ENCODE results near the gene SLC9A5. TPM values are rescaled to one million over a fixed set of nuclear protein-coding genes. Genes with fewer than 3 reads are reported as not detected.

Gene SLC9A5
- polyA plus RNA-seq, 2 of the 4 experiments (the other 2 are of a cell fraction) = 0.83 to 2.5 TPM

GRCh38 chr16:67213197-67214019 is 35.4 kb upstream of the SLC9A5 start:
- ChIA-PET CTCF (interaction anchor here (0.9 to 10.5 kb wide), 4 partner anchors 7 to 186 kb away, joined by 3 to 105 read pairs (median 6); partner anchors contain the start of genes E2F4 and ELMO3), POLR2A (no interaction called here)
- FAIRE-seq (no peak), DNase-seq (ENCODE audit: low read depth in 1 of 2, low spot score in 1 of 2) (no peak), ATAC-seq (no peak)
- Histone ChIP-seq H3K9me3 (no peaks in the 10 kb centered on the region), H3K4me1 (peaks cover 6% of the 10 kb centered on the region; the same call in 1 of the 3 replicates), H3K27ac (0 out of 6 replicates have a peak overlapping the region, but pooled peaks of 1 of the 2 experiments have one; percentile 14), H3K4me3 (no peak overlapping the region), H3K4me2 (no peak overlapping the region)
- no peak for TF ChIP-seq ZSCAN20 (CRISPR knock-in tag; IDR thresholded peaks at IDR 0.05)
- 85% methylated on average over 7 of the region's 8 CpGs for WGBS (ENCODE audit: missing lambda C conversion rate)

GRCh38 chr16:67215706-67216105 is 33.1 kb upstream of the SLC9A5 start:
- ChIA-PET POLR2A (interaction anchor here (0.9 kb wide), 1 partner anchor 69 kb away, joined by 3 read pairs; no protein-coding TSS in a partner anchor), CTCF (interaction anchor here (2.4 to 10.5 kb wide), 2 partner anchors 10 to 19 kb away, joined by 7 to 105 read pairs; partner anchors contain the start of genes E2F4 and ELMO3)
- H3K4me3 ChIP-seq = no peak overlapping the region
- H3K9me3 ChIP-seq = no peaks in the 10 kb centered on the region
- H3K4me2 ChIP-seq = no peak overlapping the region
- no peak overlapping the region for H3K27ac ChIP-seq
- H3K4me1 ChIP-seq = peaks cover 6% of the 10 kb centered on the region; the same call in 1 of the 3 replicates
- TF ChIP-seq EHMT2 (IDR thresholded peaks at IDR 0.05; ENCODE audit: low read depth) = no peak
- no peak for TF ChIP-seq POLR2A (IDR thresholded peaks at IDR 0.05; ENCODE audit: low read length)
- TF ChIP-seq ATOH8 (CRISPR knock-in tag; IDR thresholded peaks at IDR 0.05; ENCODE audit: low read depth) = no peak
- TF ChIP-seq ESRRA (IDR thresholded peaks at IDR 0.05; ENCODE audit: borderline replicate concordance, low read length) = no peak
- TF ChIP-seq SREBF2 (IDR thresholded peaks at IDR 0.05) = no peak
- no peak for TF ChIP-seq EP300 (IDR thresholded peaks at IDR 0.05)
- TF ChIP-seq E2F6 (IDR thresholded peaks at IDR 0.05; ENCODE audit: borderline replicate concordance, low read depth) = no peak
- no peak for TF ChIP-seq FOSB (CRISPR knock-in tag; IDR thresholded peaks at IDR 0.05)
- no peak for TF ChIP-seq MAX (IDR thresholded peaks at IDR 0.05)
- no peak for TF ChIP-seq RARB (CRISPR knock-in tag; IDR thresholded peaks at IDR 0.05)
- no peak for TF ChIP-seq RCOR1 (IDR thresholded peaks at IDR 0.05; ENCODE audit: low read depth, low read length)
- TF ChIP-seq CEBPB (IDR thresholded peaks at IDR 0.05) = no peak
- no peak for TF ChIP-seq KDM1A (IDR thresholded peaks at IDR 0.05; ENCODE audit: low read depth)
- FAIRE-seq (no peak), ATAC-seq (no peak; a peak in 2 of 6 replicates), DNase-seq (ENCODE audit: low read depth in 1 of 2, low spot score in 1 of 2) (no peak)
- 50% methylated on average over 5 of the region's 5 CpGs for WGBS (ENCODE audit: missing lambda C conversion rate)

- H3K27ac ChIP-seq = no peak overlapping the region
- no peak; a peak in 2 of 6 replicates for ATAC-seq
- ChIA-PET CTCF (interaction anchor here (0.6 to 1.2 kb wide), 4 partner anchors 12 to 19 kb away, joined by 3 to 4 read pairs (median 3); no protein-coding TSS in a partner anchor), POLR2A (interaction anchor here (0.8 to 1.2 kb wide), 2 partner anchors 9 to 10 kb away, joined by 3 read pairs; no protein-coding TSS in a partner anchor)
- no peak for FAIRE-seq
- 78% methylated on average over 18 of the region's 18 CpGs for WGBS (ENCODE audit: missing lambda C conversion rate)
- no peak for DNase-seq (ENCODE audit: low read depth in 1 of 2, low spot score in 1 of 2)
- no peak for TF ChIP-seq SMC3 (IDR thresholded peaks at IDR 0.05)
- TF ChIP-seq PBX3 (IDR thresholded peaks at IDR 0.05) = no peak
- TF ChIP-seq JUNB (IDR thresholded peaks at IDR 0.05) = no peak
- TF ChIP-seq EHF (CRISPR knock-in tag; IDR thresholded peaks at IDR 0.05) = no peak
- TF ChIP-seq FOSB (CRISPR knock-in tag; IDR thresholded peaks at IDR 0.05) = no peak
- no peak for TF ChIP-seq GATA3 (IDR thresholded peaks at IDR 0.05; ENCODE audit: borderline replicate concordance)
- TF ChIP-seq KDM1A (IDR thresholded peaks at IDR 0.05; ENCODE audit: low read depth) = no peak
- TF ChIP-seq RNF2 (IDR thresholded peaks at IDR 0.05; ENCODE audit: borderline replicate concordance, low read depth) = no peak
- no peak for TF ChIP-seq NR3C1 (IDR thresholded peaks at IDR 0.05)
- peaks cover 6% of the 10 kb centered on the region; the same call in 1 of the 3 replicates for H3K4me1 ChIP-seq
- H3K4me2 ChIP-seq = no peak overlapping the region
- no peaks in the 10 kb centered on the region for H3K9me3 ChIP-seq
- H3K4me3 ChIP-seq = no peak overlapping the region
These were observed 31.9 kb upstream of the SLC9A5 start for GRCh38 chr16:67216612-67217490.
